Gastroesophageal sphincter (tissue), 4 donors: ENCODE data around the gene FAM114A2. TPM values are rescaled to one million over a fixed set of nuclear protein-coding genes. Genes with fewer than 3 reads are reported as not detected.

Experiments used
- ATAC-seq: fragments of 150-250 bp; one replicate; pipeline ENCODE4 v1.9.1; 2016; ENCODE audit warnings: mild to moderate bottlenecking, moderate library complexity
- H3K27ac ChIP-seq, 4 donors: fragments of 200-600 bp; sonication (generic) in 3 of 4; 1 replicate in 3 of 4; 2 replicates in 1 of 4; pipeline ENCODE4 v1.5.1; 2016 to 2019
- H3K27me3 ChIP-seq: fragments of 200-600 bp; sonication (generic); one replicate; pipeline ENCODE4 v1.5.1; 2019
- H3K36me3 ChIP-seq, 2 donors: fragments of 200-600 bp; sonication (generic); one replicate each; pipeline ENCODE4 v1.5.1; 2019; ENCODE audit warnings: control low read depth in 1 of 2
- H3K4me1 ChIP-seq, 3 donors: fragments of 200-600 bp; sonication (generic); 1 replicate in 2 of 3; 2 replicates in 1 of 3; pipeline ENCODE4 v1.5.1; 2016 to 2019; ENCODE audit warnings: control low read depth in 2 of 3
- H3K4me3 ChIP-seq, 2 donors: fragments of 200-600 bp; sonication (generic); one replicate each; pipeline ENCODE4 v1.5.1; 2019; ENCODE audit warnings: mild to moderate bottlenecking in 1 of 2, moderate library complexity in 1 of 2
- H3K9me3 ChIP-seq, 3 donors: fragments of 200-600 bp; sonication (generic); one replicate each; pipeline ENCODE4 v1.5.1; 2017 to 2019; ENCODE audit warnings: control low read depth in 2 of 3
- CTCF ChIP-seq, 4 experiments: fragments of 200-600 bp in 2 of 4; fragments of 450-650 bp in 2 of 4; sonication (generic) in 1 of 4; IDR thresholded peaks; one replicate each; pipeline ENCODE4 v1.5.1; 2017 to 2019; ENCODE audit warnings: antibody characterized with exemption in 4 of 4, mild to moderate bottlenecking in 2 of 4, moderate library complexity in 2 of 4
- EP300 ChIP-seq: sonication (generic); formaldehyde crosslinking; IDR thresholded peaks from one replicate; pipeline ENCODE4 v1.6.1; 2017; ENCODE audit warnings: antibody characterized with exemption, mild to moderate bottlenecking
- POLR2A ChIP-seq, 2 donors: fragments of 450-650 bp; IDR thresholded peaks; one replicate each; pipeline ENCODE4 v1.6.1; 2017; ENCODE audit warnings: antibody characterized with exemption in 2 of 2, mild to moderate bottlenecking in 2 of 2, moderate library complexity in 1 of 2
- POLR2AphosphoS5 ChIP-seq: sonication (generic); formaldehyde crosslinking; IDR thresholded peaks from one replicate; pipeline ENCODE4 v1.6.1; 2017; ENCODE audit warnings: antibody characterized with exemption
- WGBS, 2 donors: methylation state at CpG; one replicate each; pipeline ENCODE4 v1.1.5; 2018; ENCODE audit warnings: low coverage in 1 of 2; 5-methylcytosine and 5-hydroxymethylcytosine counted together
- total RNA-seq, 4 donors: library from RNA; depleted of rRNA; stranded (reverse); fragments of >200 nt; gene quantifications; one replicate each; pipeline ENCODE4 v1.1.0, GENCODE V29; 2016

The FAM114A2 gene
- total RNA-seq, 4 donors from 2014 or later, result 16.2 to 17.9 (median 17.6) TPM

GRCh38 chr5:153974813-153975163 lies 63.9 kb downstream of the FAM114A2 start:
- Histone ChIP-seq H3K4me3 (no peak overlapping the region), H3K27me3 (peaks cover 24% of the 10 kb centered on the region), H3K36me3 (no peaks in the 10 kb centered on the region), H3K4me1 (no peaks in the 10 kb centered on the region), H3K27ac (no peak overlapping the region), H3K9me3 (no peaks in the 10 kb centered on the region)
- TF ChIP-seq CTCF (IDR thresholded peaks at IDR 0.05), result no peak
- no peak for TF ChIP-seq POLR2A (IDR thresholded peaks at IDR 0.05)
- no peak for TF ChIP-seq POLR2AphosphoS5
- no peak for TF ChIP-seq EP300
- peak; percentile 25 for ATAC-seq

GRCh38 chr5:153974131-153974812 lies 64.4 kb downstream of the FAM114A2 start:
- Histone ChIP-seq H3K27me3 (peaks cover 24% of the 10 kb centered on the region), H3K36me3 (no peaks in the 10 kb centered on the region), H3K4me1 (no peaks in the 10 kb centered on the region), H3K27ac (no peak overlapping the region), H3K4me3 (no peak overlapping the region), H3K9me3 (no peaks in the 10 kb centered on the region)
- TF ChIP-seq POLR2AphosphoS5, result no peak
- TF ChIP-seq CTCF (IDR thresholded peaks at IDR 0.05), result peak; percentile 27 to 64 (median 53)
- 0 to 3% methylated on average over 5 of the region's 7 CpGs for WGBS, 2 donors
- peak; percentile 48 for ATAC-seq

- TF ChIP-seq POLR2AphosphoS5 (no peak), CTCF (IDR thresholded peaks at IDR 0.05) (no peak), EP300 (no peak)
- H3K4me3 ChIP-seq, result no peak overlapping the region
- H3K27ac ChIP-seq, result no peak overlapping the region
- H3K9me3 ChIP-seq, result no peaks in the 10 kb centered on the region
- 45% methylated on average over 2 of the region's 2 CpGs; no CpG with 5 or more reads in 1 of the 2 donors for WGBS, 2 donors
- no peak for ATAC-seq
- H3K36me3 ChIP-seq, result no peaks in the 10 kb centered on the region
- H3K4me1 ChIP-seq, result no peaks in the 10 kb centered on the region
- H3K27me3 ChIP-seq, result peaks cover 17% of the 10 kb centered on the region
Observed at GRCh38 chr5:153972240-153972639, 66.5 kb downstream of the FAM114A2 start.

GRCh38 chr5:153970496-153970895 lies 68.2 kb downstream of the FAM114A2 start:
- Histone ChIP-seq H3K27me3 (peaks cover 15% of the 10 kb centered on the region), H3K4me3 (no peak overlapping the region), H3K27ac (no peak overlapping the region), H3K4me1 (no peaks in the 10 kb centered on the region), H3K36me3 (no peaks in the 10 kb centered on the region), H3K9me3 (no peaks in the 10 kb centered on the region)
- TF ChIP-seq POLR2AphosphoS5, result no peak
- TF ChIP-seq EP300, result no peak
- TF ChIP-seq POLR2A (IDR thresholded peaks at IDR 0.05), result no peak
- TF ChIP-seq CTCF (IDR thresholded peaks at IDR 0.05), result no peak
- 61 to 80% methylated on average over 1 to 3 of the region's 3 CpGs for WGBS, 2 donors
- ATAC-seq, result no peak

- Histone ChIP-seq H3K4me1 (peaks cover 0 to 5% (median 0%) of the 10 kb centered on the region in 3 donors), H3K27ac (no peak overlapping the region), H3K36me3 (no peaks in the 10 kb centered on the region), H3K27me3 (peaks cover 11% of the 10 kb centered on the region), H3K4me3 (no peak overlapping the region), H3K9me3 (no peaks in the 10 kb centered on the region)
- no peak for ATAC-seq
- 49 to 78% methylated on average over 1 to 3 of the region's 3 CpGs for WGBS, 2 donors
- TF ChIP-seq EP300 (no peak), POLR2AphosphoS5 (no peak), CTCF (IDR thresholded peaks at IDR 0.05) (no peak), POLR2A (IDR thresholded peaks at IDR 0.05) (no peak)
Observed at GRCh38 chr5:153969563-153969895, 69.2 kb downstream of the FAM114A2 start.
